ENCODE data around the gene H3-3A. TPM values are rescaled to one million over a fixed set of nuclear protein-coding genes. Genes with fewer than 3 reads are reported as not detected.
"Not testable (repeated sequence)": the region's sequence is repeated elsewhere in the genome, so short reads cannot be mapped to it uniquely, and the experiment has no call there.

The H3-3A gene
- total and polyA plus RNA-seq, 8 donors: 444 to 1,270 (median 1,187) TPM

- intact Hi-C loops (cut with DNase I): no loop called here
- Histone ChIP-seq H3K36me3 (no peaks in the 10 kb centered on the region), H3K4me3 (no peak overlapping the region), H3K27me3 (peaks cover 0 to 6% of the 10 kb centered on the region in 2 donors), H3K27ac (no peak overlapping the region), H3K9me3 (no peaks in the 10 kb centered on the region), H3K4me1 (peaks cover 4 to 15% of the 10 kb centered on the region in 2 donors)
- TF ChIP-seq CTCF (IDR thresholded peaks at IDR 0.05): no peak
- ATAC-seq: no peak
- no peak for DNase-seq
Measured at GRCh38 chr1:226085675-226086285, 23.3 kb downstream of the H3-3A start.

GRCh38 chr1:226086776-226087175 is 24.3 kb downstream of the H3-3A start:
- Histone ChIP-seq H3K9me3 (no peaks in the 10 kb centered on the region), H3K4me3 (no peak overlapping the region), H3K27me3 (peaks cover 0 to 6% of the 10 kb centered on the region in 2 donors), H3K27ac (no peak overlapping the region), H3K36me3 (no peaks in the 10 kb centered on the region), H3K4me1 (peaks cover 4 to 15% of the 10 kb centered on the region in 2 donors)
- intact Hi-C loops (cut with DNase I): no loop called here
- ATAC-seq (no peak), DNase-seq (peak in 1 of 4 donors; percentile 49)
- TF ChIP-seq CTCF (IDR thresholded peaks at IDR 0.05): no peak

- no peak for TF ChIP-seq CTCF (IDR thresholded peaks at IDR 0.05)
- no peaks in the 10 kb centered on the region for H3K27me3 ChIP-seq
- H3K27ac ChIP-seq: no peak overlapping the region
- no peaks in the 10 kb centered on the region for H3K9me3 ChIP-seq
- no peak overlapping the region for H3K4me3 ChIP-seq
- H3K4me1 ChIP-seq: no peaks in the 10 kb centered on the region
- H3K36me3 ChIP-seq: no peaks in the 10 kb centered on the region
- ATAC-seq (no peak), DNase-seq (no peak)
- intact Hi-C loops (cut with DNase I): no loop called here
Measured at GRCh38 chr1:226091461-226091860, 28.9 kb downstream of the H3-3A start.

- H3K9me3 ChIP-seq; H3K4me1 ChIP-seq; DNase-seq; H3K36me3 ChIP-seq; ATAC-seq; H3K27me3 ChIP-seq; H3K27ac ChIP-seq; intact Hi-C loops (cut with DNase I); H3K4me3 ChIP-seq: not testable (repeated sequence)
Measured at GRCh38 chr1:226092048-226092820, 29.7 kb downstream of the H3-3A start.

GRCh38 chr1:226092965-226093364 is 30.4 kb downstream of the H3-3A start:
- Histone ChIP-seq H3K27ac (no peak overlapping the region), H3K27me3 (no peaks in the 10 kb centered on the region), H3K9me3 (no peaks in the 10 kb centered on the region), H3K4me3 (no peak overlapping the region), H3K36me3 (no peaks in the 10 kb centered on the region), H3K4me1 (no peaks in the 10 kb centered on the region)
- intact Hi-C loops (cut with DNase I): no loop called here
- TF ChIP-seq CTCF (IDR thresholded peaks at IDR 0.05): no peak
- ATAC-seq: no peak
- DNase-seq: no peak
